SK-N-SH (cell line): ENCODE measurements around the gene PKP4.

ENCODE experiments used
- CHD2 ChIP-seq: fragments of 150-350 bp; IDR thresholded peaks from 2 replicates; pipeline ENCODE4 v1.6.1; 2018; ENCODE audit warnings: low read length; ENCODE audit not compliant: partially characterized antibody
- CTCF ChIP-seq: fragments of 200-600 bp; sonication (generic); IDR thresholded peaks from 2 replicates; pipeline ENCODE4 v1.6.1; 2017; ENCODE audit warnings: antibody characterized with exemption, mild to moderate bottlenecking, moderate library complexity
- EP300 ChIP-seq, 2 experiments: IDR thresholded peaks; 2 replicates each; pipeline versions ENCODE4 v1.4.0 to v1.6.1; 2012; ENCODE audit warnings: borderline replicate concordance in 1 of 2, low read depth in 1 of 2, low read length in 1 of 2
- FOXJ3 ChIP-seq: sonication (generic); formaldehyde crosslinking; IDR thresholded peaks from 2 replicates; pipeline ENCODE4 v1.5.1; 2020; ENCODE audit warnings: mild to moderate bottlenecking, missing genetic modification reagents
- MAX ChIP-seq: IDR thresholded peaks from 2 replicates; pipeline ENCODE4 v1.4.0; 2012; ENCODE audit warnings: low read depth
- NFIC ChIP-seq: IDR thresholded peaks from 2 replicates; pipeline ENCODE4 v1.4.0; 2012; ENCODE audit warnings: borderline replicate concordance
- NRF1 ChIP-seq: IDR thresholded peaks from 2 replicates; pipeline ENCODE4 v1.6.1; 2012; ENCODE audit warnings: low read depth, mild to moderate bottlenecking, low read length
- POLR2AphosphoS5 ChIP-seq: IDR thresholded peaks from 2 replicates; pipeline ENCODE4 v1.6.1; 2012; ENCODE audit warnings: low read depth, low read length
- RAD21 ChIP-seq: IDR thresholded peaks from 2 replicates; pipeline ENCODE4 v1.6.1; 2012; ENCODE audit warnings: mild to moderate bottlenecking, low read length
- REST ChIP-seq: IDR thresholded peaks from 2 replicates; pipeline ENCODE4 v1.6.1; 2012; ENCODE audit warnings: mild to moderate bottlenecking, low read depth, low read length, moderate library complexity
- TAF1 ChIP-seq: IDR thresholded peaks from 2 replicates; pipeline ENCODE4 v1.6.1; 2012; ENCODE audit warnings: low read depth, mild to moderate bottlenecking, low read length, moderate library complexity, borderline replicate concordance
- TEAD4 ChIP-seq: IDR thresholded peaks from 2 replicates; pipeline ENCODE4 v1.4.0; 2012; ENCODE audit warnings: mild to moderate bottlenecking, borderline replicate concordance; ENCODE audit not compliant: insufficient read depth

GRCh38 chr2:158481116-158481515, 24.4 kb downstream of the PKP4 start:
- TF ChIP-seq FOXJ3 (CRISPR knock-in tag) (no peak), CTCF (no peak), TEAD4 (no peak), NRF1 (no peak), TAF1 (no peak), POLR2AphosphoS5 (no peak), REST (no peak), EP300 (IDR thresholded peaks at IDR 0.05; ENCODE audit: borderline replicate concordance in 1 of 2, low read depth in 1 of 2, low read length in 1 of 2) (no peak), CHD2 (no peak), MAX (no peak), NFIC (no peak), RAD21 (no peak)
